ENCODE measurements around the gene SGTA.
A peak's percentile ranks its signal among the peaks of the same experiment; 100 is the strongest.

Gene SGTA

GRCh38 chr19:2785244-2785997 lies 2.3 kb upstream of the SGTA start, which contains the start of gene THOP1 (continued):
- TF ChIP-seq ZNF157 (tag by site-specific recombination; IDR thresholded peaks at IDR 0.05) (no peak), ZNF704 (tag by site-specific recombination; IDR thresholded peaks at IDR 0.05) (no peak), YY2 (tag by site-specific recombination; IDR thresholded peaks at IDR 0.05) (no peak), SP2 (tag by site-specific recombination; IDR thresholded peaks at IDR 0.05) (peak; percentile 94), ZNF777 (tag by site-specific recombination; IDR thresholded peaks at IDR 0.05; ENCODE audit: borderline replicate concordance) (no peak), ZNF624 (tag by site-specific recombination; IDR thresholded peaks at IDR 0.05) (no peak), HOXA7 (CRISPR knock-in tag; IDR thresholded peaks at IDR 0.05; ENCODE audit: borderline replicate concordance) (no peak), ZBTB10 (tag by site-specific recombination; IDR thresholded peaks at IDR 0.05) (no peak), ZSCAN23 (tag by site-specific recombination; IDR thresholded peaks at IDR 0.05) (no peak), ZNF830 (tag by site-specific recombination; IDR thresholded peaks at IDR 0.05; ENCODE audit: low read depth) (no peak), ZNF792 (tag by site-specific recombination; IDR thresholded peaks at IDR 0.05) (no peak), ZNF433 (tag by site-specific recombination; IDR thresholded peaks at IDR 0.05; ENCODE audit: low read depth) (no peak), HOXD13 (CRISPR knock-in tag; IDR thresholded peaks at IDR 0.05; ENCODE audit: borderline replicate concordance) (no peak), KLF8 (tag by site-specific recombination; IDR thresholded peaks at IDR 0.05) (no peak; the same call in 1 of the 2 replicates), ZNF76 (tag by site-specific recombination; IDR thresholded peaks at IDR 0.05; ENCODE audit: borderline replicate concordance, low read depth) (peak; percentile 62; the same call in 1 of the 2 replicates), ZNF221 (tag by site-specific recombination; IDR thresholded peaks at IDR 0.05; ENCODE audit: borderline replicate concordance) (no peak), ZNF362 (tag by site-specific recombination; IDR thresholded peaks at IDR 0.05) (no peak), SETDB1 (IDR thresholded peaks at IDR 0.05; ENCODE audit: insufficient read length, low read length) (no peak), ZNF677 (tag by site-specific recombination; IDR thresholded peaks at IDR 0.05) (peak; percentile 44), RBAK (tag by site-specific recombination; IDR thresholded peaks at IDR 0.05) (no peak), ZNF239 (tag by site-specific recombination; IDR thresholded peaks at IDR 0.05) (no peak), KLF17 (tag by site-specific recombination; IDR thresholded peaks at IDR 0.05) (0 out of 2 replicates have a peak, but pooled peaks have one; percentile 33), ZNF530 (tag by site-specific recombination; IDR thresholded peaks at IDR 0.05; ENCODE audit: low read depth) (no peak), YY1 (tag by site-specific recombination; IDR thresholded peaks at IDR 0.05) (peak; percentile 56; the same call in 1 of the 2 replicates), ZNF2 (tag by site-specific recombination; IDR thresholded peaks at IDR 0.05) (peak; percentile 74), BCL11B (tag by site-specific recombination; IDR thresholded peaks at IDR 0.05; ENCODE audit: low read depth) (peak; percentile 80), ZNF623 (tag by site-specific recombination; IDR thresholded peaks at IDR 0.05) (no peak), ELK4 (IDR thresholded peaks at IDR 0.05; ENCODE audit: borderline replicate concordance, low read depth, low read length) (no peak)
